ENCODE results near the gene CSF2. TPM values are rescaled to one million over a fixed set of nuclear protein-coding genes. Genes with fewer than 3 reads are reported as not detected.
"Not testable (repeated sequence)": the region's sequence is repeated elsewhere in the genome, so short reads cannot be mapped to it uniquely, and the experiment has no call there.

CSF2 gene
- total RNA-seq, 1 donor from 2014 or later: not detected

GRCh38 chr5:132105688-132106087 is 32.1 kb downstream of the CSF2 start:
- DNase-seq (ENCODE audit: low spot score): no peak

GRCh38 chr5:132108495-132108894 is 34.9 kb downstream of the CSF2 start:
- DNase-seq (ENCODE audit: low spot score): not testable (repeated sequence)

GRCh38 chr5:132108957-132109356 is 35.4 kb downstream of the CSF2 start:
- not testable (repeated sequence) for DNase-seq (ENCODE audit: low spot score)

GRCh38 chr5:132109494-132110053 is 36.0 kb downstream of the CSF2 start:
- no peak for DNase-seq (ENCODE audit: low spot score)

GRCh38 chr5:132110195-132110594 is 36.6 kb downstream of the CSF2 start:
- no peak for DNase-seq (ENCODE audit: low spot score)

- DNase-seq (ENCODE audit: low spot score): no peak
Observed at GRCh38 chr5:132110930-132111329, 37.3 kb downstream of the CSF2 start.

- no peak for DNase-seq (ENCODE audit: low spot score)
Observed at GRCh38 chr5:132112111-132112510, 38.5 kb downstream of the CSF2 start.

- no peak for DNase-seq (ENCODE audit: low spot score)
Observed at GRCh38 chr5:132114150-132115121, 40.8 kb downstream of the CSF2 start.

GRCh38 chr5:132115375-132115774 is 41.8 kb downstream of the CSF2 start:
- DNase-seq (ENCODE audit: low spot score): no peak

- DNase-seq (ENCODE audit: low spot score): no peak
Observed at GRCh38 chr5:132116072-132116471, 42.5 kb downstream of the CSF2 start.

- not testable (repeated sequence) for DNase-seq (ENCODE audit: low spot score)
Observed at GRCh38 chr5:132116909-132117489, 43.4 kb downstream of the CSF2 start.

GRCh38 chr5:132120717-132121116 is 47.1 kb downstream of the CSF2 start:
- DNase-seq (ENCODE audit: low spot score): not testable (repeated sequence)

GRCh38 chr5:132122971-132123370 is 49.4 kb downstream of the CSF2 start:
- DNase-seq (ENCODE audit: low spot score): not testable (repeated sequence)

GRCh38 chr5:132123578-132123977 is 50.0 kb downstream of the CSF2 start:
- not testable (repeated sequence) for DNase-seq (ENCODE audit: low spot score)

Other genes with a start within 250 kb of the CSF2 start
- gene MEIKIN, start 128.1 kb upstream of the CSF2 start, total RNA-seq (ENCODE audit: insufficient read depth, low replicate concordance): not detected
- 11.6 TPM for gene ACSL6, start 62.1 kb upstream of the CSF2 start, total RNA-seq (ENCODE audit: insufficient read depth, low replicate concordance)
- not detected for gene IL3, start 13.1 kb upstream of the CSF2 start, total RNA-seq (ENCODE audit: insufficient read depth, low replicate concordance)
- 151 TPM for gene P4HA2, start 154.1 kb downstream of the CSF2 start, total RNA-seq (ENCODE audit: insufficient read depth, low replicate concordance)
- 47.9 TPM for gene PDLIM4, start 183.9 kb downstream of the CSF2 start, total RNA-seq (ENCODE audit: insufficient read depth, low replicate concordance)
- gene SLC22A4, start 220.6 kb downstream of the CSF2 start, total RNA-seq (ENCODE audit: insufficient read depth, low replicate concordance): 4.6 TPM